RWPE2 (cell line): ENCODE measurements around the gene DGKI.

Experiments used
- ATAC-seq: fragments of 200-7000 bp; cut with Tn5 transposase; 3 replicates; pipeline ENCODE4 v1.9.1; 2021; ENCODE audit warnings: low read depth
- DNase-seq: peaks from one replicate; pipeline ENCODE4 v3.0.0-alpha.2; 2020; ENCODE audit warnings: low spot score
- H3K27ac ChIP-seq: fragments of 450-650 bp; 2 replicates; pipeline ENCODE4 v1.5.1; 2017; ENCODE audit warnings: mild to moderate bottlenecking; ENCODE audit not compliant: poor library complexity, severe bottlenecking
- H3K27me3 ChIP-seq: fragments of 250-450 bp; sonication (Bioruptor Pico); 2 replicates; pipeline ENCODE4 v1.5.1; 2021; ENCODE audit warnings: mild to moderate bottlenecking, moderate library complexity; ENCODE audit not compliant: insufficient read depth, poor library complexity, severe bottlenecking
- H3K36me3 ChIP-seq: fragments of 250-450 bp; sonication (Bioruptor Pico); 2 replicates; pipeline ENCODE4 v1.5.1; 2020; ENCODE audit warnings: low read depth, mild to moderate bottlenecking, moderate library complexity
- H3K4me1 ChIP-seq: fragments of 250-450 bp; sonication (Bioruptor Pico); 2 replicates; pipeline ENCODE4 v1.5.1; 2021; ENCODE audit warnings: mild to moderate bottlenecking, moderate library complexity; ENCODE audit not compliant: insufficient read depth, poor library complexity, severe bottlenecking
- H3K4me3 ChIP-seq: fragments of 250-450 bp; sonication (Bioruptor Pico); 2 replicates; pipeline ENCODE4 v1.5.1; 2021; ENCODE audit warnings: mild to moderate bottlenecking, moderate library complexity; ENCODE audit not compliant: severe bottlenecking
- H3K9me3 ChIP-seq: fragments of 250-450 bp; sonication (Bioruptor Pico); 2 replicates; pipeline ENCODE4 v1.5.1; 2021; ENCODE audit warnings: mild to moderate bottlenecking, moderate library complexity; ENCODE audit not compliant: severe bottlenecking
- CTCF ChIP-seq: fragments of 450-650 bp; IDR thresholded peaks from one replicate; pipeline ENCODE4 v1.5.1; 2017; ENCODE audit warnings: mild to moderate bottlenecking, moderate library complexity; ENCODE audit not compliant: poor library complexity, severe bottlenecking

DGKI gene

GRCh38 chr7:137695494-137695893, 151.3 kb downstream of the DGKI start:
- H3K4me1 ChIP-seq: no peaks in the 10 kb centered on the region
- DNase-seq: no peak
- no peaks in the 10 kb centered on the region for H3K36me3 ChIP-seq
- no peak for TF ChIP-seq CTCF
- no peak overlapping the region for H3K27ac ChIP-seq
- no peaks in the 10 kb centered on the region for H3K9me3 ChIP-seq
- no peaks in the 10 kb centered on the region for H3K27me3 ChIP-seq
- no peak overlapping the region for H3K4me3 ChIP-seq
- no peak for ATAC-seq

GRCh38 chr7:137694405-137694804, 152.4 kb downstream of the DGKI start:
- H3K27ac ChIP-seq: no peak overlapping the region
- no peak for ATAC-seq
- H3K4me1 ChIP-seq: no peaks in the 10 kb centered on the region
- TF ChIP-seq CTCF: no peak
- H3K4me3 ChIP-seq: no peak overlapping the region
- H3K9me3 ChIP-seq: no peaks in the 10 kb centered on the region
- no peaks in the 10 kb centered on the region for H3K27me3 ChIP-seq
- no peak for DNase-seq
- no peaks in the 10 kb centered on the region for H3K36me3 ChIP-seq

- Histone ChIP-seq H3K9me3 (no peaks in the 10 kb centered on the region), H3K27ac (no peak overlapping the region), H3K36me3 (no peaks in the 10 kb centered on the region), H3K27me3 (no peaks in the 10 kb centered on the region), H3K4me3 (no peak overlapping the region), H3K4me1 (peaks cover 7% of the 10 kb centered on the region)
- ATAC-seq (no peak), DNase-seq (no peak)
- TF ChIP-seq CTCF: no peak
Observed at GRCh38 chr7:137692399-137692798, 154.4 kb downstream of the DGKI start.

- H3K4me3 ChIP-seq: no peak overlapping the region
- no peak for TF ChIP-seq CTCF
- no peak for ATAC-seq
- DNase-seq: no peak
- H3K27me3 ChIP-seq: no peaks in the 10 kb centered on the region
- peaks cover 7% of the 10 kb centered on the region for H3K4me1 ChIP-seq
- H3K27ac ChIP-seq: no peak overlapping the region
- H3K36me3 ChIP-seq: no peaks in the 10 kb centered on the region
- no peaks in the 10 kb centered on the region for H3K9me3 ChIP-seq
Observed at GRCh38 chr7:137691566-137691965, 155.2 kb downstream of the DGKI start.

- Histone ChIP-seq H3K27me3 (no peaks in the 10 kb centered on the region), H3K4me1 (peaks cover 7% of the 10 kb centered on the region), H3K36me3 (no peaks in the 10 kb centered on the region), H3K4me3 (no peak overlapping the region), H3K9me3 (no peaks in the 10 kb centered on the region), H3K27ac (no peak overlapping the region)
- no peak for ATAC-seq
- TF ChIP-seq CTCF: no peak
- DNase-seq: no peak
Observed at GRCh38 chr7:137690635-137691034, 156.1 kb downstream of the DGKI start.
